Breast epithelium (tissue), 3 donors: Measurements from ENCODE around the gene TTC7B.

ENCODE experiments used
- POLR2A ChIP-seq: fragments of 450-650 bp; IDR thresholded peaks from one replicate; pipeline ENCODE4 v1.6.1; 2016; ENCODE audit warnings: antibody characterized with exemption, mild to moderate bottlenecking, moderate library complexity
- TF ChIP-seq, protein P1 (sequence below), 3 donors: fragments of 450-650 bp; IDR thresholded peaks; one replicate each; pipeline ENCODE4 v1.5.1; 2016 to 2017; ENCODE audit warnings: antibody characterized with exemption in 3 of 3, mild to moderate bottlenecking in 3 of 3, moderate library complexity in 3 of 3

DNA sequence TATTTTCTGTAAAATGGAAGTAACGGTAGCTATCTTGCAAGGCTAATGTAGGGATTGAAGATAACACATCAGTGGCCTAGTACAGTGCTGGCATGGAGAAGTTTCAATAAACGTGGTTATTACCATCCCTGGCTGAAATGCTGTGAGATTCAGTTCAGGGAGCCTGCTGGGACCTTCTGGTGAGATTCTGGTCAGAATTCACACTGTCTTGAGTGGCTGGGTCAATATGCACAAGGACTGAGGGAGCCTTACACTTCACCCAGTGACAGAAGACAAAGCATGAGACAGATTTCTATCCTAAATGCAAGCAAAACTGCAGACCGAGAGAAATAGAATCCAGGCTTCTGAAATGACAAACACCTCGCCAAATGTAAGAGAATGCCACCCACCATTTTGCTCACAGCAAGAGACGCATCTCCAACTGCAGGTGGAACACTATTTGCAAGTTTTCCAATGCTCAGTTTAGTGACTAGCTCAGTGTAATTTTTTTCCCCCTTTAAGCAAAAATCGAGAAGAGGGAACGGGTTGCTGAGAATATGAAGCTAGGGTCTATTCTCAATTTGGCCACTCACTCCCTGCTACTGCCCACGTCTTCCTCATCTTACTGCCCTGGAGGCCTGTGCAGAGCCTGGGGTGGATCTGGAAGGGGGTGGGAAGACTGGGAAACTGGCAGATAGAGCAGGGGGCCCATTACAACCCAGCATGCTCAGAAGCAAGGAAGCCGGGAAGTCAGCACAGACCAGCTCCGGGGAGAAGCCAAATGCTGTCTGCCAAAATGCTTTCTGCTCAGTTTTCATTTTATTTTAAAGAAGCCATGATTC is 201.3 kb downstream of the TTC7B start:
- TF ChIP-seq, protein P1, sequence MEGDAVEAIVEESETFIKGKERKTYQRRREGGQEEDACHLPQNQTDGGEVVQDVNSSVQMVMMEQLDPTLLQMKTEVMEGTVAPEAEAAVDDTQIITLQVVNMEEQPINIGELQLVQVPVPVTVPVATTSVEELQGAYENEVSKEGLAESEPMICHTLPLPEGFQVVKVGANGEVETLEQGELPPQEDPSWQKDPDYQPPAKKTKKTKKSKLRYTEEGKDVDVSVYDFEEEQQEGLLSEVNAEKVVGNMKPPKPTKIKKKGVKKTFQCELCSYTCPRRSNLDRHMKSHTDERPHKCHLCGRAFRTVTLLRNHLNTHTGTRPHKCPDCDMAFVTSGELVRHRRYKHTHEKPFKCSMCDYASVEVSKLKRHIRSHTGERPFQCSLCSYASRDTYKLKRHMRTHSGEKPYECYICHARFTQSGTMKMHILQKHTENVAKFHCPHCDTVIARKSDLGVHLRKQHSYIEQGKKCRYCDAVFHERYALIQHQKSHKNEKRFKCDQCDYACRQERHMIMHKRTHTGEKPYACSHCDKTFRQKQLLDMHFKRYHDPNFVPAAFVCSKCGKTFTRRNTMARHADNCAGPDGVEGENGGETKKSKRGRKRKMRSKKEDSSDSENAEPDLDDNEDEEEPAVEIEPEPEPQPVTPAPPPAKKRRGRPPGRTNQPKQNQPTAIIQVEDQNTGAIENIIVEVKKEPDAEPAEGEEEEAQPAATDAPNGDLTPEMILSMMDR (IDR thresholded peaks at IDR 0.05) = no peak
- TF ChIP-seq POLR2A = no peak
